Stimulated activated CD8-positive, alpha-beta memory T cell treated with anti-CD3 and anti-CD28 coated beads, Interleukin-4, amount 100 ng/mL, for 1 hour (primary cell): Measurements from ENCODE around the gene WTIP.
"Not testable (repeated sequence)": the region's sequence is repeated elsewhere in the genome, so short reads cannot be mapped to it uniquely, and the experiment has no call there.

Source experiments
- DNase-seq, 2 donors: peaks; one replicate each; pipeline ENCODE4 v3.0.0-alpha.2; 2020; ENCODE audit warnings: low read depth in 2 of 2, low spot score in 1 of 2

WTIP gene

DNA sequence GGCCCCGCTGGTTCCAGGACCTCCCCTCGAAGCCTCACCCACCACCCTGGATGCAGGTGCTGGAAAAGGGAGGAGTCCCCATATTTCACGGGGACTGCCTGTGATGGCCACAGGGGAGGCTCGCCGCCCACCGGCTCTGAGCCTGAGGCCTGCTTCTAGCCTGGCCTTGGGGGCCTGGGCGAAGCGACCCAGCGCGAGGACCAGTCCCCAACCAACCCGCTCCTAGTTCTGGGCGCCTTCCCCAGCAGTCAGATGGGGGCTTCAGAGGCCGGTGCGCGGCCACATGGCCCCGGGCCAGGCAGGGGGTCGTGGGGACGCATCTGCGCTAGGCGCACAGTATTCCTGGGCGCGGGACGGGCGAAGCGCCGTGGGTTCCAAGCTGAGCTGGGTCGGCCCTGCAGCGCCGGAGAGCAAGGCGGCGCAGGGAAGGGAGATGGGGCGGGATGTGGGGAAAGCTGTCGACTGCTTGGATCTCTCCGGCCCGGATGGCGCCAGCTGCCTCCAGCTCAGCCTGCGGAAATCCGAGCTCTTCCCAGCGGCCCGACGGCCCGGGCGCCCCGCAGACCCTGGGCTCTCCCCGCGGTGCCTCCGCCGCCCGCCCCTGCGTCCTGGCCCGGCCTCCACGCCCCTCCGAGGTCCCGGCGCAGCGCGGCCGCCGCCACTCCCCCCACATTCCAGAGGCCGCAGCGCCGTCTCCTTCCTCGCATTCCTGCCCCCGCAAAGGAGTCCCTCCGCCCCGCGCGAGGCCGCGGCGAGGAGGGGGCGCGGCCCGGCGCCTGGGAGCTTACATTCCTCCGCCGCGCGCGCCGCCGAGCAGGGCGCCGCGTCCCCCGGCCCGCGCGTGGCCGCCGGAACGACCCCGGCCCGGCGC, at the start of gene WTIP:
Gene WTIP, plus strand, starts transcription at position 788 of the 871 bp plus-strand sequence. CDS start 217 bp downstream, outside the sequence.
- no peak for DNase-seq

DNA sequence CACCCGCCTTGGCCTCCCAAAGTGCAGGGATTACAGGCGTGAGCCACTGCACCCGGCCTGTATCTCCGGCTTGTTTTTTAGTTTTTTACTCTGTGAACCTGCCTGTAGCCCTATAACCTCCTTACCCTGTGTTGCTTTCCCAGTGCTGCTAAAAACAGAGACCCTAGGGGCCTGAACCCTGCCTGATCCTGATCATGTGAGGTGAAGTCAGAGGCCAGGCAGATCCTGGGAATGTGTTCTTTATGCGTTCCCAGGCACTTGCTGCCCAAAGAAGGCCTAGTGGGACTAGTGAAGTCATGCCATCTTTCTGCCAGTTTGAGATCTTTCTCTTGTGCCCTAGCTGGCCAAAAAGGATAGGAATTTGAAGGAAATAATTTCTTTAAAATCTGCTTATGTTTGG, 48.8 kb upstream of the WTIP start:
- no peak for DNase-seq

DNA sequence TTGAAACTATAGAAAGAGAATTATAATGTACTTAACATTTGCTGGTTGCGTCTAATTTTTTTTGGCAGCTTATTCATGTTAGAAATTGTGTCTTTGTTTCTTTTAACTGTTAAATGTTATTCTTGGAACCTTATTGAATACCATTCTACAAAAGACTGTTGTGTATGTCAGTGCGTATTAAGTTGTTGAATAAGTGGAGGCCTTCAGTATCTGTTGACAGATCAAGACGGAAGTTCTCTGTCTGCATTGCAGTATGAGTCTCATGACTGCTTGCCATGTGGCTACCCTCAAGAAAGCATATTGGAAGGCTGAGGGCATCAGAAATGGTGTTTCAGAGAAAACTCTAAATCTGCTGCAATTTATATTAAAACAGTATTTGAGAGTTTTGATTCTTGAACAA, 44.8 kb upstream of the WTIP start:
- no peak for DNase-seq

DNA sequence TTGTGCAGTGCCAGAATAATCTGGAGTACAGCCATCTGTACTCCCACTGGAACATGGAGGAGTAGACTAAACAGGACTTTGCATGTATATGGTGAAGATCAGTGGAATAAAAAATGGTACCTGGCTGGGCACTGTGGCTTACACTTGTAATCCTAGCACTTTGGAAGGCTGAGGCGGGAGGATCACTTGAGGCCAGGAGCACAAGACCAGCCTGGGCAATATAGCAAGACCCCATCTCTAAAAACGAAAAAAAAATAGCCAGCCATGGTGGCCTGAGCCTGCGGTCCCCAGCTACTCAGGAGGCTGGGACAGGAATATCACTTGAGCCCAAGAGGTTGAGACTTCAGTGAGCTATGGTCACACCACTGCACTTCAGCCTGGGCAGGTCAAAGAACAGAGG, 33.4 kb upstream of the WTIP start:
- no peak for DNase-seq

DNA sequence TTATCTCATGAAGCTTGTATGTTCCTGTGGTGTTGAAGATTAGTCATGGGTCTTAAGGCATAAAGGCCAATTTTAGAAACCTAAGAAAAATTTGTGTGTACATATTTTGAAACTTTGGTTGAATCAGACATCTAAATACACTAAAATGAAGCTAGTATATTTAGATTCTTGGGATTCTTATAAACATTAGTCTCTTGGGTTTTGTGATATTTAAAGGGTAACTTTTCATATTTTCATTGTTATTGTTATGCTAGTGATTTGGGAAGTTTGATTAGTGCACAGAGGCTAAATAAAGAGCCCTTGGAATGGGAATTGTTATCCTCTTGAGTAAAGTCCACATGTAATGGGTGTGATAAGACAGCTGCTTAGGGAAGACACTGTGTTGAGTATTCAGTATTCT, 28.8 kb upstream of the WTIP start:
- no peak for DNase-seq

DNA sequence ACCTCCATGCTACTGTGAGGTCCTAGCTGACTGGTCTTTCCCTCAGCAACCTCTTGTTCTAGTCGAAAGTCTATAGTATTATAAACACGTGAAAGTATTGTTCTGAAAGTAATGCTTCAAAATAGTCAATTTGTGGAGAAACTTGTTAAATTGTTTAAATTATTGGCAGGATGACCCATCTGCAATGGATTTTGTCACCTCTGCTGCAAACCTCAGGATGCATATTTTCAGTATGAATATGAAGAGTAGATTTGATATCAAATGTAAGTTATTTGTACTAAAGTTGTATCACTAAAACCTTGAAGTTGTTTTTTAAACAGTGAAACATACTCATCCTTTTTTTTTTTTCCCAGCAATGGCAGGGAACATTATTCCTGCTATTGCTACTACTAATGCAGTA, 27.5 kb upstream of the WTIP start:
- DNase-seq = no peak

DNA sequence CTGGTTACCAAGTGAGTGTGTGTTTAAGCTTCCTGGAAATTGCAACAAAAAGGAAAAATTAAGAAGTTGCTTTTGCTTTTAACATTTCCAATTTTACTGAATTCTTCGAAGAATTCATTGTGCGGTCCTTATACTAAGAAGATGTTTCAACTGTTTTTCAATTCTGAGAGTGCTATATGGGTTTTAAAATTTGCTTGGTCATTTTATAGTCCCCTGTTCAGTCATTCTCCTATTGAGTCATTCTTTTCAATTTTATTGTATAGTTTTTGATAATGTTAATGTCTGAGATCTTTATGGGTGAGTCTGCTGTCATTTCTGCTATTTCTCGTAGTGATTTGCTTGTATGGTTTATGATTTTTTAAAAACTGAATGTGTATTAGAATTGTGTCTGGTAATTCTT, 26.9 kb upstream of the WTIP start:
- DNase-seq = no peak

DNA sequence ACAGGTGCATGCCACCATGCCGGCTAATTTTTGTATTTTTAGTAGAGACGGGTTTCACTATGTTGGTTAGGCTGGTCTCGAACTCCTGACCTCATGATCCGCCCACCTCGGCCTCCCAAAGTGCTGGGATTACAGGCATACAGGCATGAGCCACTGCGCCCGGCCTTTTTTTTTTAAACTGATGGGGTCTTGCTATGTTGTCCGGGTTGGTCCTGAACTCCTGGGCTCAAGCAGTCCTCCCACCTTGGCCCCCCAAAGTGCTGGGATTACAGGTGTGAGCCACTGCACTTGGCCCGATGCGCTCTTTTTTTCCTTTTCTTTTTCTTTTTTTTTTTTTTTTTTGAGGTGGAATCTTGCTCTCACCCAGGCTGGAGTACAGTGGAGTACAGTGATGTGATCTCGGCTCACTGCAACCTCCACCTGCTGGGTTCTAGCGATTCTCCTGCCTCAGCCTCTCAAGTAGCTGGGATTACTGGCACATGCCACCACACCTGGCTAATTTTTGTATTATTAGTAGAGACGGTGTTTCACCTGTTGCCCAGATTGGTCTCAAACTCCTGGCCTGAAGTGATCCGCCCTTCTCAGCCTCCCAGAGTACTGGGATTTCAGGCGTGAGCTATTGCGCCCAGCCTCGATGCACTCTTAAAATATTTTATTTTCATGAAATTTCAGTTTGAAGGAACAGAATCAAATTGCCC, 25.6 kb upstream of the WTIP start:
- not testable (repeated sequence) for DNase-seq

DNA sequence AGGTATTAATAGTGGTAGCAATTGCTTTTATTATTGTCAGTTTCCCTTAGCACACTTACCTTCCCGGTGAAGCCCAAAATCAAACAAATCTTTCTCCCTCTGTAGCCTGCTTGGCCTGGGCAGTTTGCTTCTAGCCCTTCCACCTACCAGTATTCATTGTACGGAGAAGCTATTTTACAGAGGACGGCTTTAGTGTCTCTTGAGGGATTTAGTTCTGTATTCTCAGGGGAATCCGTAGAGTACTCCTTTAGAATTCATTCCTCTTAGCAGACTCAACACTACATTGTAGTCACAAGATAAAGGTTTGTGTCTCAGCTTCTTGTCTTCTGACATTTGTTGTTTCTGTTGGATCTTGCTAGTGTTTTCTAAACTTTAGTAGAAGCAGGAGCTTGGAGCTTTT, 24.1 kb upstream of the WTIP start:
- DNase-seq = no peak

DNA sequence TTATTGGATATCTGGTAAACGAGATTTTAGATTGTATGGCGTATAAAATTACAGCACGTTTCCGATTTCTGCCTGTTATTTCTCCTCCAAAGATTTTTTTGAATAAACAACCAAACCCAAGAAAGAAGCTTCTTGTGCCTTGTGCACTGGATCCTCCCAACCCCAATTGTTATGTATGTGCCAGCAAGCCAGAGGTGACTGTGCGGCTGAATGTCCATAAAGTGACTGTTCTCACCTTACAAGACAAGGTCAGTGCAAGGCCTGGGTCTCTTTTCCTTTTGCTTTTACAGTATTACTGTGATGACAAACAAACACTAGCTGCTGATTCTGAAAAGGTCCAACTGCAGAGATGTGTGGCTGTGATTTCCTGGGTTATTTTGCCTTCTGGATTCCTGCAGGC, 22.9 kb upstream of the WTIP start:
- no peak for DNase-seq

DNA sequence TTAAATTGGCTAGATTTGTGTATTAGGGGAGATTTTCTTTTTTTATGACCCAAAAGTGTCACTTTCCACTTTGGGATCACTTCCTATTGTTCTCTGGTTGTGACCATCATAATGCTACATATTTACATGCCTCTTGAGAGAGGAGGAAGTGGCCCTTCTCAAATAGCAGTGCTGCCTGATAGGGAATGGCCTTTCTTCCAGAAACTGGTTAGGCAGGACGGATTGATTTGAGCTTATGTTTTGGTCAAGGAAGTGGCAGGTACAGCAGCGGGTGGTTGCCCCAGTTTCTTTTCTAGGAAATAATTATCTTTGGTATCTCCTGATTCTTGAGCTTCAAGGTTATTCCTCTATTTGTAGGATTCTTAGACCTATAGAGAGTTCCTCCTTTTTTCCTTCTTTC, 21.9 kb upstream of the WTIP start:
- no peak for DNase-seq

DNA sequence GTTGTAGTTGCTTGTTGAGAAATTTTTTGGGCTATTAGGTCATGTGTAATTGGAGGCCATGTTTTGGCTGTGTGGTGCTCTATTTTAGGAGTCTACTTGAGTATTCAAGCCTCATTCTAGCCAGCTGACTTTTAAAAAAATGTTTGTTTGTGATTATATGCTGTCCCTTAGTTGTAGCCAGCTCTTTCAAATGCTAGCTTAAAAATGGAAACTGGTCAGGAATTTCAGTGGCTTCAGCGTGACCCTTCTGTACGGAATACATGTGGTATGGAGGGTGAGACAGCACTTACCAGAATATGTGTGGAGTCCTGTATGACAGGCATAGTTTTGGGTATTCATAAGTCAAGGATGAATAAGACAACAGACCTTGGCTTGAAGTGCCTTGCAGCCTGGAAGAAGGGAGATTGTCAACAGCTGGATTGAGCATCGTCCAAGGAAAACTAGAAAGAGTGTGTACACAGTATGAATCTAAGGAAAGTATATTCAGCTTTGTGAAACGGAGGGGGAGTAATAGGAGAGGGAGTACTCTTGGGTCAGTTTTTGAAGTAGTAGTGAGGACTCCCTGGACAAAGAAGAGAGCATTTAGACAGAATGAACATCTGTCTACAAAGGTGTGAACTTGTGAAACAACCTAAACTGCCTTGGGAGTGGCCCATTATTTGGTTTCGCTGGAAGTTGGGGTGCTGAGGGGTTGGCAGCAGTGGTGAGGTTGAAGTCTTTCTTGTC, 20.0 kb upstream of the WTIP start:
- no peak for DNase-seq

DNA sequence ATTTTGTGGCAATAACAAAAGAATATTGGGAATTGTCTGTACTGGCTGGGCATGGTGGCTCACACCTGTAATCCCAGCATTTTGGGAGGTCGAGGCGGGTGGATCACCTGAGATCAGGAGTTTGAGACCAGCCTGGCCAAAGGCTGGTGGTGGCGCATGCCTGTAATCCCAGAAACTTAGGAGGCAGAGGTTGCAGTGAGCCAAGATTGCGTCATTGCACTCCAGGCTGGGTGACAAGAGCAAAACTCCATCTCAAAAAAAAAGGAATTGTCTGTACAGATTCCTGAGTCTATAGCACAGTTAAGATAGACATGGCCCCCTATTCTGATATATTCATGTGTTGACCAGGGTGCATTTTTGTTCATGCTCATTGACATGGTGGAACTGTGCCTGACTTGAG, 16.8 kb upstream of the WTIP start:
- DNase-seq = not testable (repeated sequence)

DNA sequence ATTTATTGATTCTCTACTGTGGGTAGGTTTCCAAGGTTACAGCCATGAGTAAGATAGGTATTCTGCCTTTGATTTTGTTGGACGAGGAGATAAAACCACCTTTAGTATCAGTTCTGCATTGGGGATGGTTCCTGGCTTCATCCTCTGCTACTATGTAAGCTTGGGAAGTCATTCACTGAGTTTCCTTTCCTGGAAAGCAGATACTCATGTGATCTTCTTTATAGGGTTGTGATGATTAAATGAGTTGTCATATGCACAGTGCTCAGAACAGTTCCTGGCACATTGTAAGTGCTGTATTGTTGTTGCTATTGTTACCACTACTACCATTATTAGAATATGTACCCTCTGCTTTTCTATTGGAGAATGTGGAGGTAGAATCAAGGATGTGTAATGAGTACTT, 13.1 kb upstream of the WTIP start:
- no peak for DNase-seq

DNA sequence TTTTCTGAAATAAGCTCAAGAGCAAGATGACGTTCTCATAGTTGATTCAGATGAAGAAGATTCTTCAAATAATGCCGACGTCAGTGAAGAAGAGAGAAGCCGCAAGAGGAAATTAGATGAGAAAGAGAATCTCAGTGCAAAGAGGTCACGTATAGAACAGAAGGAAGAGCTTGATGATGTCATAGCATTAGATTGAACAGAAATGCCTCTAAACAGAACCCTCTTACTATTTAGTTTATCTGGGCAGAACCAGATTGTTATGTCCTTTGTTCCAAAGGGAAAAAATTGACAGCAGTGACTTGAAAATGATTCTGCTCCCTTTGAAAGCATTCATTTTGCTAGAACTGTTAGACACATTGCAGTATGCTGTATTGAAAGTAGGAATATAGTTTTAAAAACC, 12.5 kb upstream of the WTIP start:
- DNase-seq = not testable (repeated sequence)

DNA sequence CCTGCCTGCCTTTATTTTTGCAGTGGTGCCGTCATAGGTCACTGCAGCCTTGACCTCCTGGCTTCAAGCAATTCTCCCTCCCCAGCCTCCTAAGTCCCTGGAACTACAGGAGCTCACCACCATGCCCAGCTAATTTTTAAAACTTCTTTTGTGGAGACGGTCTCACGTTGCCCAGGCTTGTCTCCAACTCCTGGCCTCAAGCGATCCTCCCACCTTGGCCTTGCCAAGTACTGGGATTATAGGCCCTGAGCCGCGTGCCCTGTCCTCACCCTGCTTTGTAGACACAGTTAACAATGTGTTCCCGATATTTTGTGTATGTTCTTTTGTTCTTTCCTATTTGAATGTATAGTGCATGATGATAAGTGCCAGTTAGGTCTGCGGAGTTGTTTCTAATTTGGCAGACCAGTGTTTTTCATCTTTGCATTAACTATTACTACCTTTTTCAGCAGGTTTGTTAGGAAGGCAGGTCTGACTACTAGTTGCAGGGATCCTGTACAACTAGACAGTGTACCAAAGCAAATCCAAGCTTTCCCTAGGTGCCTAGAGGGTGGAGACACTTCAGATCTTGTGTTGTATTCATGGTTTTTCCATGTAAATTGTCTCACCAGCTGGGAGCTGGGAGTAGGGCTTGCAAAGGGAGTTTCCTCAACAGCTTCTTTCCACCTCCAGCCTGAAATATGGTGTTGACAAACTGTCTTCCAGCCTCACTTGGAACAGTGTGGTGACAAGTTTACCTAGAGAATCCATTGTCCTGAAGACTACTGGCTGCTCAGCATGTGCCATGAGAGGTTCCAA, 9.5 kb upstream of the WTIP start:
- no peak for DNase-seq

DNA sequence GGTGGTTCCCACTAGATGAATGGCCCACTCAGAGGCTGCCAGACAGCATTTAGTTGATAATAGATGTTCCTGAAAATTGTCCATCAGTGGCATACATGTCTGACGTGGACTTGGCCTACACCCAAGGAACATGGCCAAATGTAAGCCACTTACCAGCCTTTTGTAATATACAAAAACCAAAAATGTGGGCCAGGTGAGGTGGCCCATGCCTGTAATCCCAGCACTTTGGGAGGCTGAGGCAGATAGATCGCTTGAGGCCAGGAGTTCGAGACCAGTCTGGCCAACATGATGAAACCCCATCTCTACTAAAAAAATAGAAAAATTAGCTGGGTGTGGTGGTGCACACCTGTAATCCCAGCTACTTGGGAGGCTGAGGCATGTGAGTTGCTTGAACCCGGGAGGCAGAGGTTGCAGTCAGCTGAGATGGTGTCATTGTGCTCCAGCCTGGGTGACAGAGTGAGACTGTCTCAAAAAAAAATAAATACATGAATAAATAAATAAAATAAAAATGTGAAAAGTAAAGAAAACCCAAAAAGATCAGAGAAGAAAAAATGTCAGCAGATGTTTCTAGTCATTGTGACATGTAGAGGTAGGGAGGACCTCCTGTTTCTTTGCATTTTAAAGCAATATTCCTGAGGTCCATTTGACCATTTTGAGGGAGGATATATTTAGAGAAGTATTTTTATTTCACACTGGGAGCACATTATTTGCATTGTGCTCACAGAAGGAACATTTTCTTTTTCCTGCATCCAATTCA, 7.1 kb upstream of the WTIP start:
- no peak for DNase-seq

DNA sequence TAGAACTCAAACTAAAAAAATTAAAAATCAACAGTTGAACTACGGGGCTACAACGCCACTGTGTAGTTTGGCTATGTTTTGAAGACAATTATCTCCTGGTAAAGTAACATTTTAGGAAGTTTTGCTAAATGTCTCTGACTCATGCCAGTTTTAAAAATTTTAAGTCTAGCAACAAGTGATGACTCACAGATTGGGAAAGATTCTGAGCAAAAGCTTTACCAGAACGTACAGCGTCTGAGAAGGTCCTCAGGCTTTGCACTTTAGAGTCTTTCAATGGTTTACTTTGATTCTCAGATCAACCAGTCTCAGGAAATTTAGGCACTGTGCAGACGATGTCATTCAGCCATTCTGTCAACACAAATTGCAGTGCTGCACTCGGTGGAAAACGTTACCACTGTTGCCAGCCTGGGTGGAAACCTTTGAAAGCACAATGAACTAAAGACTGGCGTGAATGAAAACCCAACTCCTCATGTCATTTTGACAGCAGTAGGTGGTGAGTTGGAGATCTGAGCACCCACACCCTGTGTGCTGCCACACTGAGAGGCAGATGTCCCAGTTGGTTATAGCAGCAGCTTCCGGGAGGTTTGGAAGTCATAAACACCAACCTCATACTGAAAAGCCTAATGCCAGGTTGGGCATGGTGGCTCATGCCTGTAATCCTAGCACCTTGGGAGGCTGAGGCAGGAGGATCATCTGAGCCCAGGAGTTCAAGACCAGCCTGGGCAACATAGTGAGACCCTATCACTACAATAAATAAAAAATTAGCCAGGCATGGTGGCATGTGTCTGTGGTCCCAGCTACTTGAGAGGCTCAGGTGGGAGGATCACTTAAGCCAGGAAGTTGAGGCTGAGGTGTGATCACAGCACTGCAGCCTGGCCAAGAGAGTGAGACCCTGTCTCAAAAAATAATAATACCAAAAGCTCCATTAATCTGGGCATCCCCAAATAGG, 6.3 kb upstream of the WTIP start:
- no peak for DNase-seq

DNA sequence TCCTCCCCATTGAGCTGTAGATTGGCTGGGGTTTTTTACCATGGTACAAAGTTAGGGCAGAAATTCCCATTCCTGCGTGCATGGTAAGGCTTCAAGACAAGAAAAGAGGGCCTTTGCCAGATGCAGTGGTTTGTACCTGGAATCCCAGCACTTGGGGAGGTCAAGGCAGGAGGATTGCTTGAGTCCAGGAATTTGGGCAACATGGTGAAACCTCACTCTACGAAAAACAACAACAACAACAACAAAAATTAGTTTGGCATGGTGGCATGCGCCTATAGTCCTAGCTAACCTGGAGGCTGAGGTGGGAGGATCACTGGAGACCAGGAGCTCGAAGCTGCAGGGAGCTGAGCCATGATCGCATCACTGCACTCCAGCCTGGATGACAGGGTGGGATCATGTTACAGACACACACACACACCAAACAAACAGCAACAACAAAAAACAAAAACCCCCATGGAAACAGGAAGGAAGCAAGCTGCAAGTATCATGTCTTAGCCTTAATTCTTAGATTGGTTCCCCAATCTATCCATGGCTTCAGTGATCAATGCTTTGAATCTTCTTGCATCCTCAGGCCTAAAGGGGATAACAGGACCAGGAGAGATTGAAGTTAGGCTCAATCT, 5.5 kb upstream of the WTIP start:
- no peak for DNase-seq
